Body of pancreas (tissue), 4 donors: ENCODE measurements around the gene P2RX7. TPM values are rescaled to one million over a fixed set of nuclear protein-coding genes. Genes with fewer than 3 reads are reported as not detected.
A peak's percentile ranks its signal among the peaks of the same experiment; 100 is the strongest.
"Not testable (repeated sequence)": the region's sequence is repeated elsewhere in the genome, so short reads cannot be mapped to it uniquely, and the experiment has no call there.

ENCODE experiments used
- ATAC-seq: fragments of 150-250 bp; one replicate; pipeline ENCODE4 v1.9.1; 2016
- DNase-seq, 4 donors: peaks; one replicate each; pipeline ENCODE4 v3.0.0-alpha.2; 2019
- H3K27ac ChIP-seq, 4 donors: fragments of 200-600 bp; sonication (generic); 1 replicate in 3 of 4; 2 replicates in 1 of 4; pipeline versions ENCODE4 v1.5.1 to v1.6.1; 2016 to 2019; ENCODE audit warnings: mild to moderate bottlenecking in 1 of 4, mixed read lengths in 1 of 4, moderate library complexity in 1 of 4
- H3K27me3 ChIP-seq, 2 donors: fragments of 200-600 bp; sonication (generic); one replicate each; pipeline ENCODE4 v1.6.0; 2016; ENCODE audit warnings: mild to moderate bottlenecking in 1 of 2
- H3K36me3 ChIP-seq, 2 donors: fragments of 200-600 bp; sonication (generic); replicated peaks in 1 of 2; 2 replicates each; pipeline ENCODE4 v1.5.1; 2016; ENCODE audit warnings: low read depth in 2 of 2; ENCODE audit not compliant: insufficient read depth in 1 of 2
- H3K4me1 ChIP-seq: fragments of 200-600 bp; sonication (generic); one replicate; pipeline ENCODE4 v1.6.0; 2016
- H3K4me3 ChIP-seq, 2 donors: fragments of 200-600 bp; sonication (generic); 1 replicate in 1 of 2; 2 replicates in 1 of 2; pipeline ENCODE4 v1.5.1; 2016 to 2019
- H3K9me3 ChIP-seq, 3 donors: fragments of 200-600 bp; sonication (generic); 1 replicate in 2 of 3; 2 replicates in 1 of 3; pipeline ENCODE4 v1.5.1; 2016
- CTCF ChIP-seq, 7 experiments: fragments of 450-650 bp in 4 of 7; fragments of 200-600 bp in 3 of 7; sonication (generic) in 3 of 7; IDR thresholded peaks; one replicate each; pipeline ENCODE4 v1.5.1; 2016 to 2019; ENCODE audit warnings: antibody characterized with exemption in 7 of 7
- POLR2A ChIP-seq, 3 donors: fragments of 450-650 bp; IDR thresholded peaks; one replicate each; pipeline ENCODE4 v1.6.1; 2016; ENCODE audit warnings: antibody characterized with exemption in 3 of 3, mild to moderate bottlenecking in 2 of 3
- WGBS, 2 donors: methylation state at CpG; one replicate each; pipeline ENCODE4 v1.1.5; 2017; 5-methylcytosine and 5-hydroxymethylcytosine counted together
- intact Hi-C: fragments of 100-400 bp; cut with DNase I; formaldehyde crosslinking; loops from one replicate; pipeline ENCODE4 v1.15.1; 2023
- total RNA-seq, 2 donors: library from RNA; depleted of rRNA; stranded (reverse); fragments of >200 nt; gene quantifications; one replicate each; pipeline ENCODE4 v1.1.0, GENCODE V29; 2016

Gene P2RX7
- total RNA-seq, 2 donors from 2014 or later: 1.0 to 1.6 TPM

GRCh38 chr12:121203482-121203881 lies 70.8 kb downstream of the P2RX7 start:
- 53 to 68% methylated on average over 11 of the region's 11 CpGs for WGBS, 2 donors
- DNase-seq: peak in 1 of 4 donors; percentile 40
- intact Hi-C loops: no loop called here
- no peaks in the 10 kb centered on the region for H3K36me3 ChIP-seq
- peak overlapping the region in 1 of 4 donors; percentile 13 for H3K27ac ChIP-seq
- peaks cover 11% of the 10 kb centered on the region for H3K4me1 ChIP-seq
- no peaks in the 10 kb centered on the region for H3K27me3 ChIP-seq
- no peaks in the 10 kb centered on the region for H3K9me3 ChIP-seq
- ATAC-seq: peak; percentile 21
- TF ChIP-seq POLR2A (IDR thresholded peaks at IDR 0.05): no peak
- no peak for TF ChIP-seq CTCF (IDR thresholded peaks at IDR 0.05)
- no peak overlapping the region for H3K4me3 ChIP-seq

GRCh38 chr12:121205491-121205890 lies 72.8 kb downstream of the P2RX7 start:
- Histone ChIP-seq H3K9me3 (no peaks in the 10 kb centered on the region), H3K4me3 (no peak overlapping the region), H3K4me1 (peaks cover 15% of the 10 kb centered on the region), H3K27me3 (no peaks in the 10 kb centered on the region), H3K27ac (no peak overlapping the region), H3K36me3 (no peaks in the 10 kb centered on the region)
- DNase-seq: no peak
- TF ChIP-seq CTCF (IDR thresholded peaks at IDR 0.05): no peak
- WGBS, 2 donors: 76 to 86% methylated on average over 7 of the region's 7 CpGs
- no peak for ATAC-seq
- intact Hi-C loops: no loop called here

- H3K36me3 ChIP-seq, ATAC-seq, DNase-seq, H3K9me3 ChIP-seq, H3K4me3 ChIP-seq, intact Hi-C loops, H3K27me3 ChIP-seq, H3K27ac ChIP-seq: not testable (repeated sequence)
- 86 to 89% methylated on average over 10 of the region's 10 CpGs for WGBS, 2 donors
- peaks cover 28% of the 10 kb centered on the region for H3K4me1 ChIP-seq
These were observed 75.9 kb downstream of the P2RX7 start for GRCh38 chr12:121208571-121208970.

- intact Hi-C loops: no loop called here
- ATAC-seq: no peak
- Histone ChIP-seq H3K9me3 (no peaks in the 10 kb centered on the region), H3K27ac (peak overlapping the region in 3 of 4 donors; percentile 90 to 94 (median 92)), H3K4me1 (peaks cover 32% of the 10 kb centered on the region), H3K4me3 (no peak overlapping the region), H3K36me3 (no peaks in the 10 kb centered on the region), H3K27me3 (no peaks in the 10 kb centered on the region)
- 89 to 92% methylated on average over 15 of the region's 15 CpGs for WGBS, 2 donors
- no peak for DNase-seq
- TF ChIP-seq CTCF (IDR thresholded peaks at IDR 0.05): no peak
- no peak for TF ChIP-seq POLR2A (IDR thresholded peaks at IDR 0.05)
These were observed 76.5 kb downstream of the P2RX7 start for GRCh38 chr12:121209221-121209620.

- H3K27me3 ChIP-seq: no peaks in the 10 kb centered on the region
- peak within 1 kb of the TSS; percentile 82 to 94 (median 91) for H3K27ac ChIP-seq
- 10 to 57% methylated on average over 11 to 52 of the region's 97 CpGs for whole genome bisulfite sequencing, 2 donors
- intact Hi-C loops: no loop called here
- no peaks in the 10 kb centered on the region for H3K9me3 ChIP-seq
- peak within 1 kb of the TSS; percentile 21 to 55 for H3K4me3 ChIP-seq
- peak; percentile 88 for ATAC-seq
- DNase-seq: peak; percentile 84 to 89 (median 88)
- TF ChIP-seq POLR2A (IDR thresholded peaks at IDR 0.05) (peak; percentile 91 to 95 (median 94)), CTCF (IDR thresholded peaks at IDR 0.05) (peak in 5 of 7 experiments; percentile 21 to 36 (median 27))
- no peaks in the 10 kb centered on the region for H3K36me3 ChIP-seq
- peaks cover 39% of the 10 kb centered on the region for H3K4me1 ChIP-seq
These were observed 77.2 kb downstream of the P2RX7 start, which contains the start of gene P2RX4 for GRCh38 chr12:121209624-121210572. P2RX4 (plus strand) TSS chr12:121210129; CDS start chr12:121210165, 36 bp downstream.
